Thoracic aorta (tissue), 2 donors: ENCODE measurements around the gene NOC2L. TPM values are rescaled to one million over a fixed set of nuclear protein-coding genes. Genes with fewer than 3 reads are reported as not detected.

Source experiments
- ATAC-seq: fragments of 150-250 bp; one replicate; pipeline ENCODE4 v1.8.0; 2017; ENCODE audit warnings: low read depth; ENCODE audit not compliant: insufficient number of reproducible peaks, low FRiP score
- DNase-seq: peaks from one replicate; pipeline ENCODE4 v3.0.0-alpha.2; 2020; ENCODE audit warnings: low spot score
- H3K27ac ChIP-seq, 2 donors: fragments of 200-600 bp; sonication (generic); 1 replicate in 1 of 2; 2 replicates in 1 of 2; pipeline ENCODE4 v1.5.1; 2016; ENCODE audit warnings: mild to moderate bottlenecking in 2 of 2, moderate library complexity in 2 of 2
- H3K27me3 ChIP-seq: fragments of 200-600 bp; sonication (generic); replicated peaks from 2 replicates; pipeline ENCODE4 v1.6.0; 2016; ENCODE audit warnings: mild to moderate bottlenecking; ENCODE audit not compliant: insufficient read depth
- H3K36me3 ChIP-seq: fragments of 200-600 bp; sonication (generic); one replicate; pipeline ENCODE4 v1.5.1; 2016
- H3K4me1 ChIP-seq, 2 donors: fragments of 200-600 bp; sonication (generic); 1 replicate in 1 of 2; 2 replicates in 1 of 2; pipeline versions ENCODE4 v1.5.1 to v1.6.0; 2016; ENCODE audit warnings: low read depth in 2 of 2, mild to moderate bottlenecking in 1 of 2; ENCODE audit not compliant: control insufficient read depth in 1 of 2
- H3K4me3 ChIP-seq: fragments of 200-600 bp; sonication (generic); 2 replicates; pipeline ENCODE4 v1.5.1; 2016; ENCODE audit warnings: mild to moderate bottlenecking
- H3K9me3 ChIP-seq: fragments of 200-600 bp; sonication (generic); 2 replicates; pipeline ENCODE4 v1.5.1; 2016
- total RNA-seq, 2 donors: library from RNA; depleted of rRNA; stranded (reverse); fragments of >200 nt; gene quantifications; one replicate each; pipeline versions ENCODE4 v1.1.0 to v1.2.3, GENCODE V29; 2016
- TF ChIP-seq, protein P1 (sequence below): fragments of 200-600 bp; sonication (generic); IDR thresholded peaks from one replicate; pipeline ENCODE4 v1.5.1; 2019; ENCODE audit warnings: antibody characterized with exemption

The NOC2L gene
- total RNA-seq, 2 donors from 2014 or later: 33.8 to 47.2 TPM

DNA sequence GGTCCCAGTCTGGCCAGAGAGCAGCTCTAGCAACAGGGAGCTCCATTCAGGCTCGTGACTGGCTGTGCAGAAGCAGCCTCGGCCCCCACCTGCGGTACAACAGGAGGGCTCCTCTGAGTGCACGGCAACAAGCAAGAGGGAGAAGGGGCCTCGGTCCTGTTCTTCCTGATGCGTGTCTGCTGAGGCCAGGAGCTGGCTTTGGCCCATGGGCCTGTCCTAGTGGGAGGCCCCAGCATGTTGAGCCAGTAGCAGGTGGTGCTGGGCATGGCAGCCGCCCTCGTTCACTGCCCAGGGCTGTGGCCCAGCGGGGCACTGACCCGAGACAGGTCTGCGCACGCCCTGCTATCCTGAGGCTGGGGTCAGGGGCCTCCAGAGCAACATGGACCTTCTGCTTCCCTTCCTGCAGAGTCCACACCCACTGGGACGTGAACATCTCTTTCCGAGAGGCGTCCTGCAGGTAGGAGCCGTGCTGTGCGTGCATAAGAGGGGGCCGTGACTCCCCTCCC is 28.4 kb downstream of the NOC2L start:
- TF ChIP-seq, protein P1, sequence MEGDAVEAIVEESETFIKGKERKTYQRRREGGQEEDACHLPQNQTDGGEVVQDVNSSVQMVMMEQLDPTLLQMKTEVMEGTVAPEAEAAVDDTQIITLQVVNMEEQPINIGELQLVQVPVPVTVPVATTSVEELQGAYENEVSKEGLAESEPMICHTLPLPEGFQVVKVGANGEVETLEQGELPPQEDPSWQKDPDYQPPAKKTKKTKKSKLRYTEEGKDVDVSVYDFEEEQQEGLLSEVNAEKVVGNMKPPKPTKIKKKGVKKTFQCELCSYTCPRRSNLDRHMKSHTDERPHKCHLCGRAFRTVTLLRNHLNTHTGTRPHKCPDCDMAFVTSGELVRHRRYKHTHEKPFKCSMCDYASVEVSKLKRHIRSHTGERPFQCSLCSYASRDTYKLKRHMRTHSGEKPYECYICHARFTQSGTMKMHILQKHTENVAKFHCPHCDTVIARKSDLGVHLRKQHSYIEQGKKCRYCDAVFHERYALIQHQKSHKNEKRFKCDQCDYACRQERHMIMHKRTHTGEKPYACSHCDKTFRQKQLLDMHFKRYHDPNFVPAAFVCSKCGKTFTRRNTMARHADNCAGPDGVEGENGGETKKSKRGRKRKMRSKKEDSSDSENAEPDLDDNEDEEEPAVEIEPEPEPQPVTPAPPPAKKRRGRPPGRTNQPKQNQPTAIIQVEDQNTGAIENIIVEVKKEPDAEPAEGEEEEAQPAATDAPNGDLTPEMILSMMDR: no peak

GRCh38 chr1:929712-930632 is 29.1 kb downstream of the NOC2L start:
- H3K27ac ChIP-seq: no peak overlapping the region
- no peak for DNase-seq
- TF ChIP-seq, protein P1: no peak
- H3K4me3 ChIP-seq: no peak overlapping the region
- no peaks in the 10 kb centered on the region for H3K9me3 ChIP-seq
- H3K27me3 ChIP-seq: no peaks in the 10 kb centered on the region
- H3K4me1 ChIP-seq: peaks cover 0 to 12% of the 10 kb centered on the region in 2 donors
- ATAC-seq: no peak
- no peaks in the 10 kb centered on the region for H3K36me3 ChIP-seq

More for the DNA sequence above, 28.4 kb downstream of the NOC2L start:
- H3K9me3 ChIP-seq: no peaks in the 10 kb centered on the region
- no peak overlapping the region for H3K27ac ChIP-seq
- no peak for DNase-seq
- ATAC-seq: no peak
- no peaks in the 10 kb centered on the region for H3K27me3 ChIP-seq
- peaks cover 0 to 5% of the 10 kb centered on the region in 2 donors for H3K4me1 ChIP-seq
- H3K4me3 ChIP-seq: no peak overlapping the region
- no peaks in the 10 kb centered on the region for H3K36me3 ChIP-seq

GRCh38 chr1:928825-929661 is 30.0 kb downstream of the NOC2L start:
- no peak for ATAC-seq
- no peaks in the 10 kb centered on the region for H3K27me3 ChIP-seq
- no peaks in the 10 kb centered on the region for H3K36me3 ChIP-seq
- H3K4me1 ChIP-seq: peaks cover 0 to 20% of the 10 kb centered on the region in 2 donors
- no peak overlapping the region for H3K4me3 ChIP-seq
- no peak for DNase-seq
- TF ChIP-seq, protein P1: no peak
- H3K9me3 ChIP-seq: no peaks in the 10 kb centered on the region
- H3K27ac ChIP-seq: no peak overlapping the region

- no peak for DNase-seq
- H3K27ac ChIP-seq: no peak overlapping the region
- no peak overlapping the region for H3K4me3 ChIP-seq
- no peaks in the 10 kb centered on the region for H3K27me3 ChIP-seq
- TF ChIP-seq, protein P1: no peak
- H3K4me1 ChIP-seq: peaks cover 5 to 28% of the 10 kb centered on the region in 2 donors
- no peak for ATAC-seq
- no peaks in the 10 kb centered on the region for H3K9me3 ChIP-seq
- no peaks in the 10 kb centered on the region for H3K36me3 ChIP-seq
These were observed 31.3 kb downstream of the NOC2L start for GRCh38 chr1:927748-928147.

DNA sequence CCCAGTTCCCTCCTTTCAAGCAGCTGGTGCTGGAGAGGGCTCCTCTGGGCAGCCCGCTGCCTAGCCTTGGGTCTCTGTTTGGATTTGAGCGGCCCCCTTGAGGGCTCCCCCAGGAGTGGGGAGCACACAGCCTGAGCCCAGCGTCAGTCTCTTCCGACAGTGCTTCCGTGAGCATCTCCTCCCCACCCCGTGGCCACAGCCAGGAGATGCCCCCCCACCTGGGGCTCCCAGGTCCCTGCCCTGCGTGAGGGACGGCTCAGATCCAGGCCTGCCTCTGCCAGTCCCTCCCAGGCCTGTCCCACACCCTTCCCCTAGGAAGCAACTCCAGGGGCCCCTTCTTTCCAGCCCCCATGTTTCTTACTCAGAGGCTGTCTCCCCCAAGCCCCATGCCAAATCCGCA is 31.8 kb downstream of the NOC2L start:
- ATAC-seq: no peak

More for the DNA sequence above, 31.8 kb downstream of the NOC2L start:
- Histone ChIP-seq H3K4me1 (peaks cover 5 to 28% of the 10 kb centered on the region in 2 donors), H3K27ac (no peak overlapping the region), H3K4me3 (no peak overlapping the region), H3K9me3 (no peaks in the 10 kb centered on the region), H3K27me3 (no peaks in the 10 kb centered on the region), H3K36me3 (no peaks in the 10 kb centered on the region)
- TF ChIP-seq, protein P1: no peak
- no peak for DNase-seq
